GM20000 (cell line): ENCODE measurements around the gene CALML3.

Experiments
- DNase-seq: peaks from one replicate; pipeline ENCODE4 v3.0.0; 2012; ENCODE audit warnings: low spot score
- CTCF ChIP-seq: IDR thresholded peaks from 2 replicates; pipeline ENCODE4 v1.5.1; 2012; ENCODE audit warnings: mild to moderate bottlenecking, control low read depth; ENCODE audit errors: extremely low read depth, missing control alignments

Gene CALML3

GRCh38 chr10:5573319-5573950, 48.7 kb downstream of the CALML3 start:
- no peak for TF ChIP-seq CTCF
- DNase-seq, result no peak

GRCh38 chr10:5573968-5574641, 49.3 kb downstream of the CALML3 start:
- no peak for TF ChIP-seq CTCF
- no peak for DNase-seq

GRCh38 chr10:5574642-5575131, 49.9 kb downstream of the CALML3 start:
- TF ChIP-seq CTCF, result no peak
- DNase-seq, result no peak

- no peak for DNase-seq
- no peak for TF ChIP-seq CTCF
Observed at GRCh38 chr10:5575144-5575481, 50.4 kb downstream of the CALML3 start.

GRCh38 chr10:5575482-5576153, 50.9 kb downstream of the CALML3 start:
- DNase-seq, result no peak
- TF ChIP-seq CTCF, result no peak

GRCh38 chr10:5576154-5576748, 51.5 kb downstream of the CALML3 start:
- DNase-seq, result no peak
- no peak for TF ChIP-seq CTCF
